GM12878 (cell line): Measurements from ENCODE around the gene MMP14. TPM values are rescaled to one million over a fixed set of nuclear protein-coding genes. Genes with fewer than 3 reads are reported as not detected.

ENCODE experiments used
- CHD2 ChIP-seq: IDR thresholded peaks from 2 replicates; pipeline ENCODE4 v1.6.1; 2011; ENCODE audit warnings: low read depth, low read length, improper control_type of control experiment, borderline replicate concordance
- CTCF ChIP-seq, 3 experiments: IDR thresholded peaks in 2 of 3; conservative IDR thresholded peaks in 1 of 3; 2 replicates each; pipeline ENCODE4 v1.5.1; 2011; ENCODE audit warnings: low read depth in 3 of 3, low read length in 3 of 3, mild to moderate bottlenecking in 3 of 3, control low read depth in 2 of 3, moderate library complexity in 2 of 3, inconsistent platforms in 1 of 3, mixed read lengths in 1 of 3; ENCODE audit not compliant: control insufficient read depth in 2 of 3, insufficient read depth in 1 of 3; ENCODE audit errors: extremely low read depth in 1 of 3
- E4F1 ChIP-seq: fragments of 450-650 bp; IDR thresholded peaks from 2 replicates; pipeline ENCODE4 v1.6.1; 2018; ENCODE audit warnings: borderline replicate concordance, mild to moderate bottlenecking; ENCODE audit not compliant: partially characterized antibody
- EED ChIP-seq: sonication (generic); IDR thresholded peaks from 2 replicates; pipeline ENCODE4 v1.6.1; 2016; ENCODE audit warnings: antibody characterized with exemption, low read depth
- EP300 ChIP-seq, 2 experiments: fragments of 150-350 bp in 1 of 2; IDR thresholded peaks; 2 replicates each; pipeline ENCODE4 v1.6.1; 2011 to 2012; ENCODE audit warnings: low read depth in 2 of 2, low read length in 2 of 2, borderline replicate concordance in 1 of 2, improper control_type of control experiment in 1 of 2, inconsistent platforms in 1 of 2; ENCODE audit not compliant: control insufficient read depth in 1 of 2
- GATAD2B ChIP-seq: fragments of 450-650 bp; conservative IDR thresholded peaks from 2 replicates; pipeline ENCODE4 v1.6.1; 2017; ENCODE audit warnings: low read depth, mild to moderate bottlenecking, moderate library complexity
- IKZF1 ChIP-seq: fragments of 450-650 bp; conservative IDR thresholded peaks from 2 replicates; pipeline ENCODE4 v1.6.1; 2017; ENCODE audit warnings: antibody characterized with exemption, mild to moderate bottlenecking
- MEF2B ChIP-seq: fragments of 450-650 bp; IDR thresholded peaks from 2 replicates; pipeline ENCODE4 v1.6.1; 2018; ENCODE audit warnings: mild to moderate bottlenecking, moderate library complexity; ENCODE audit not compliant: partially characterized antibody, poor library complexity, severe bottlenecking
- NFIC ChIP-seq: IDR thresholded peaks from 2 replicates; pipeline ENCODE4 v1.6.1; 2012; ENCODE audit warnings: low read depth, mild to moderate bottlenecking, inconsistent platforms, low read length, moderate library complexity
- PBX3 ChIP-seq: IDR thresholded peaks from 2 replicates; pipeline ENCODE4 v1.6.1; 2011; ENCODE audit warnings: mild to moderate bottlenecking, low read depth, low read length, moderate library complexity; ENCODE audit not compliant: insufficient replicate concordance
- POLR2AphosphoS5 ChIP-seq: IDR thresholded peaks from 2 replicates; pipeline ENCODE4 v1.6.1; 2011; ENCODE audit warnings: mild to moderate bottlenecking, low read length, inconsistent platforms
- SIX5 ChIP-seq: IDR thresholded peaks from 2 replicates; pipeline ENCODE4 v1.6.1; 2011; ENCODE audit warnings: mild to moderate bottlenecking, low read depth, low read length, moderate library complexity; ENCODE audit not compliant: severe bottlenecking
- STAT1 ChIP-seq: fragments of 450-650 bp; conservative IDR thresholded peaks from 2 replicates; pipeline ENCODE4 v1.6.1; 2014; ENCODE audit warnings: antibody characterized with exemption, mild to moderate bottlenecking
- TCF7 ChIP-seq: IDR thresholded peaks from 2 replicates; pipeline ENCODE4 v1.6.1; 2014; ENCODE audit warnings: antibody characterized with exemption, borderline replicate concordance
- ZBTB4 ChIP-seq: fragments of 450-650 bp; formaldehyde crosslinking; IDR thresholded peaks from 2 replicates; pipeline ENCODE4 v1.4.0; 2022; ENCODE audit warnings: mild to moderate bottlenecking, moderate library complexity
- ZNF622 ChIP-seq: fragments of 450-650 bp; IDR thresholded peaks from 2 replicates; pipeline ENCODE4 v1.6.1; 2017; ENCODE audit warnings: mild to moderate bottlenecking, inconsistent platforms
- polyA plus RNA-seq, 11 experiments: library from polyadenylated mRNA; depleted of rRNA in 4 of 11; unstranded in 6 of 11; stranded (reverse) in 5 of 11; fragments of >200 nt; fragmentation: Nextera tagmentation in 4 of 11; fragmentation: Illumina TruSeq in 1 of 11; extraction: Ambion mirVana in 4 of 11; extraction: Trizol in 1 of 11; gene quantifications; 1 replicate in 1 of 11; 2 replicates in 10 of 11; pipeline versions ENCODE4 v1.2.1 to v1.2.3, GENCODE V29; 2011 to 2016; ENCODE audit warnings: inconsistent platforms in 2 of 11, missing spikeins in 2 of 11, low read depth in 1 of 11
- total RNA-seq, 4 experiments: library from RNA; depleted of rRNA in 3 of 4; stranded (reverse); fragments of >200 nt in 3 of 4; fragmentation: Illumina TruSeq in 1 of 4; extraction: Trizol in 1 of 4; gene quantifications; 2 replicates each; pipeline versions ENCODE4 v1.2.1 to v1.2.3, GENCODE V29; 2013 to 2021

The MMP14 gene
- total and polyA plus RNA-seq, 10 of the 15 experiments (the other 5 are each of a cell fraction or from before 2014, with no cell fraction given), result 0.31 to 1.9 (median 0.70) TPM; not detected in 2

- TF ChIP-seq CHD2 (0 out of 2 replicates have a peak, but pooled peaks have one; percentile 54), EED (peak; percentile 41), PBX3 (no peak), ZNF622 (no peak), POLR2AphosphoS5 (no peak), ZBTB4 (no peak), CTCF (IDR thresholded peaks at IDR 0.05 in 2 of 3, conservative IDR thresholded peaks at IDR 0.05 in 1 of 3; ENCODE audit: control insufficient read depth in 2 of 3, extremely low read depth in 1 of 3, insufficient read depth in 1 of 3, low read depth in 3 of 3, low read length in 3 of 3) (peak; percentile 85 to 98 (median 93)), IKZF1 (peak; percentile 65), STAT1 (0 out of 2 replicates have a peak, but pooled peaks have one; percentile 77), SIX5 (no peak), TCF7 (no peak), GATAD2B (peak; percentile 64; the same call in 1 of the 2 replicates), EP300 (IDR thresholded peaks at IDR 0.05; ENCODE audit: borderline replicate concordance in 1 of 2, control insufficient read depth in 1 of 2, low read depth in 2 of 2, low read length in 2 of 2) (no peak), E4F1 (peak; percentile 19), NFIC (no peak), MEF2B (no peak)
- TF ChIP-seq, all 136 proteins: peak for 42
Observed at GRCh38 chr14:22852940-22853767, 16.8 kb downstream of the MMP14 start (continued).
